Measurements from ENCODE around the gene FSTL1.
A peak's percentile ranks its signal among the peaks of the same experiment; 100 is the strongest.

Gene FSTL1

DNA sequence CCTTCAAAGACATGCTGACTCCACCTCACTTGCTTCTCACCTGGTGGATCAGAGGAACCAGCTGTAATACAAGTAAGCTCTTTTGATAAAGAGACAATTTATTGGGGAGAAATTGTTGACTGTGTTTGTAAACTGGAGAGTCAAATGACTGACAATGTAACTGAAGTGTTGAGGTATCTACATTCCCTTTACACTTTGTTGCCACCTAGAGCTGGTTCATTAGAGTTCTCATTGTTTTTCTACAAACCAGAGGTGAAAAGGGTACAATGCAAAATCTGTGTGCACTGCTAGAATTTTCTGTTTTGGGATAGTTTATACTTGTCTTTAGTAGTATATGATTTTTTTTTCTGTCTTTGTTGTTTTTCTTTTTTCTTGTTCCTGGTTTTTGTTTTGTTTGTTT lies 93.0 kb downstream of the FSTL1 start:
- no peak overlapping the region for H3K9ac ChIP-seq (ENCODE audit: low read length)
- H3K9me2 ChIP-seq (ENCODE audit: low read depth, low read length) = no peaks in the 10 kb centered on the region
- no peaks in the 10 kb centered on the region for H3F3A ChIP-seq (ENCODE audit: insufficient read depth, low read length)
- no peaks in the 10 kb centered on the region for H3K4me1 ChIP-seq (ENCODE audit: insufficient read depth, low read length, severe bottlenecking)
- H2AFZ ChIP-seq (ENCODE audit: low read length) = no peak overlapping the region
- no peaks in the 10 kb centered on the region for H3K79me2 ChIP-seq (ENCODE audit: insufficient read depth, low read length)
- H3K36me3 ChIP-seq (ENCODE audit: insufficient read depth, low read length) = no peaks in the 10 kb centered on the region
- peaks cover 4% of the 10 kb centered on the region; the same call in 1 of the 2 replicates for H3K27me3 ChIP-seq (ENCODE audit: insufficient read depth, low read length)
- TF ChIP-seq, protein P1, sequence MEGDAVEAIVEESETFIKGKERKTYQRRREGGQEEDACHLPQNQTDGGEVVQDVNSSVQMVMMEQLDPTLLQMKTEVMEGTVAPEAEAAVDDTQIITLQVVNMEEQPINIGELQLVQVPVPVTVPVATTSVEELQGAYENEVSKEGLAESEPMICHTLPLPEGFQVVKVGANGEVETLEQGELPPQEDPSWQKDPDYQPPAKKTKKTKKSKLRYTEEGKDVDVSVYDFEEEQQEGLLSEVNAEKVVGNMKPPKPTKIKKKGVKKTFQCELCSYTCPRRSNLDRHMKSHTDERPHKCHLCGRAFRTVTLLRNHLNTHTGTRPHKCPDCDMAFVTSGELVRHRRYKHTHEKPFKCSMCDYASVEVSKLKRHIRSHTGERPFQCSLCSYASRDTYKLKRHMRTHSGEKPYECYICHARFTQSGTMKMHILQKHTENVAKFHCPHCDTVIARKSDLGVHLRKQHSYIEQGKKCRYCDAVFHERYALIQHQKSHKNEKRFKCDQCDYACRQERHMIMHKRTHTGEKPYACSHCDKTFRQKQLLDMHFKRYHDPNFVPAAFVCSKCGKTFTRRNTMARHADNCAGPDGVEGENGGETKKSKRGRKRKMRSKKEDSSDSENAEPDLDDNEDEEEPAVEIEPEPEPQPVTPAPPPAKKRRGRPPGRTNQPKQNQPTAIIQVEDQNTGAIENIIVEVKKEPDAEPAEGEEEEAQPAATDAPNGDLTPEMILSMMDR (IDR thresholded peaks at IDR 0.05; ENCODE audit: low read length) = peak; percentile 18; the same call in 1 of the 2 replicates
- no peak for TF ChIP-seq EZH2 (IDR thresholded peaks at IDR 0.05; ENCODE audit: borderline replicate concordance, low read length)
- no peak overlapping the region for H3K4me3 ChIP-seq (ENCODE audit: low read depth, low read length, poor library complexity, severe bottlenecking)
- no peaks in the 10 kb centered on the region for H3K9me3 ChIP-seq (ENCODE audit: low read length)
- no peak overlapping the region for H3K27ac ChIP-seq (ENCODE audit: low read depth, low read length, poor library complexity, severe bottlenecking)
- H3K4me2 ChIP-seq (ENCODE audit: low read length) = no peak overlapping the region
- H4K20me1 ChIP-seq (ENCODE audit: insufficient read depth, low read length) = no peaks in the 10 kb centered on the region

- Histone ChIP-seq H3K9ac (ENCODE audit: low read length) (no peak overlapping the region), H2AFZ (ENCODE audit: low read length) (no peak overlapping the region), H3K4me1 (ENCODE audit: insufficient read depth, low read length, severe bottlenecking) (peaks cover 2% of the 10 kb centered on the region), H3K9me2 (ENCODE audit: low read depth, low read length) (no peaks in the 10 kb centered on the region), H3K79me2 (ENCODE audit: insufficient read depth, low read length) (no peaks in the 10 kb centered on the region), H3K27me3 (ENCODE audit: insufficient read depth, low read length) (peaks cover 3% of the 10 kb centered on the region; the same call in 1 of the 2 replicates), H3K27ac (ENCODE audit: low read depth, low read length, poor library complexity, severe bottlenecking) (no peak overlapping the region), H3K4me2 (ENCODE audit: low read length) (no peak overlapping the region), H3K4me3 (ENCODE audit: low read depth, low read length, poor library complexity, severe bottlenecking) (no peak overlapping the region), H3F3A (ENCODE audit: insufficient read depth, low read length) (no peaks in the 10 kb centered on the region), H4K20me1 (ENCODE audit: insufficient read depth, low read length) (no peaks in the 10 kb centered on the region), H3K9me3 (ENCODE audit: low read length) (no peaks in the 10 kb centered on the region), H3K36me3 (ENCODE audit: insufficient read depth, low read length) (no peaks in the 10 kb centered on the region)
- TF ChIP-seq, protein P1 (IDR thresholded peaks at IDR 0.05; ENCODE audit: low read length) = no peak
- TF ChIP-seq EZH2 (IDR thresholded peaks at IDR 0.05; ENCODE audit: borderline replicate concordance, low read length) = no peak
Measured at GRCh38 chr3:120355486-120355885, 95.3 kb downstream of the FSTL1 start.

DNA sequence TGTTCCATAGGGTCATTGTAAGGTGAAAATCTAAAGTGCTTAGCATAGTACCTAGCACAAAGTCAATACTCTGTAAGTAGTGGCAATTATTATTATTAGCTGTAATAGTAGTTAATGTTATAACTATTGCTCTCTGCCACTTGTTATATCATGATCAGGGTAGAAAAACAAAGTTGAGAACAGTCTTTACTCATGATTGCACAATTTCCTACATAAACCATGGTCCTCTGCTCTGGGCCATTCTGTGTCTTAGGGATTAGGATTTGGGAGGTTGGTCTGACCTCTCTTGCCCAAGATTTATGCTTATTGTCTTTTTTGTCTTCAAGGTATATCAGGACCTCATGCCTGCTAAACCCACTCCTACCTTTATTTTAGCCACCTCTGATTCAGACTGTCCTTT lies 97.3 kb downstream of the FSTL1 start:
- no peaks in the 10 kb centered on the region for H3K36me3 ChIP-seq (ENCODE audit: insufficient read depth, low read length)
- H3K9ac ChIP-seq (ENCODE audit: low read length) = no peak overlapping the region
- H3K79me2 ChIP-seq (ENCODE audit: insufficient read depth, low read length) = peaks cover 1% of the 10 kb centered on the region
- no peak overlapping the region for H3K27ac ChIP-seq (ENCODE audit: low read depth, low read length, poor library complexity, severe bottlenecking)
- H3K9me2 ChIP-seq (ENCODE audit: low read depth, low read length) = no peaks in the 10 kb centered on the region
- H3K4me2 ChIP-seq (ENCODE audit: low read length) = no peak overlapping the region
- H3K4me3 ChIP-seq (ENCODE audit: low read depth, low read length, poor library complexity, severe bottlenecking) = no peak overlapping the region
- H2AFZ ChIP-seq (ENCODE audit: low read length) = no peak overlapping the region
- no peaks in the 10 kb centered on the region for H3F3A ChIP-seq (ENCODE audit: insufficient read depth, low read length)
- TF ChIP-seq, protein P1 (IDR thresholded peaks at IDR 0.05; ENCODE audit: low read length) = no peak
- TF ChIP-seq EZH2 (IDR thresholded peaks at IDR 0.05; ENCODE audit: borderline replicate concordance, low read length) = no peak
- H3K9me3 ChIP-seq (ENCODE audit: low read length) = no peaks in the 10 kb centered on the region
- no peaks in the 10 kb centered on the region for H4K20me1 ChIP-seq (ENCODE audit: insufficient read depth, low read length)
- H3K4me1 ChIP-seq (ENCODE audit: insufficient read depth, low read length, severe bottlenecking) = peaks cover 13% of the 10 kb centered on the region
- no peaks in the 10 kb centered on the region for H3K27me3 ChIP-seq (ENCODE audit: insufficient read depth, low read length)

All from OCI-LY1 (cell line).